ENCODE data around the gene CYP19A1. TPM values are rescaled to one million over a fixed set of nuclear protein-coding genes. Genes with fewer than 3 reads are reported as not detected.

The CYP19A1 gene
- total and polyA plus RNA-seq, 9 of the 15 experiments (the other 6 are each of a cell fraction or from before 2014, with no cell fraction given) = 0.16 to 0.63 (median 0.47) TPM; not detected in 3

GRCh38 chr15:51380999-51381806, 42.8 kb upstream of the CYP19A1 start (continued):
- no peak for TF ChIP-seq GTF3C2 (IDR thresholded peaks at IDR 0.05; ENCODE audit: borderline replicate concordance, extremely low read depth, insufficient read length)
- TF ChIP-seq NONO (IDR thresholded peaks at IDR 0.05; ENCODE audit: low read depth in 2 of 2, low read length in 1 of 2) = no peak
- TF ChIP-seq EGR1 (conservative IDR thresholded peaks at IDR 0.05) = no peak
- no peak for TF ChIP-seq CSDE1 (IDR thresholded peaks at IDR 0.05)
- no peak for TF ChIP-seq ZNF354B (CRISPR knock-in tag; IDR thresholded peaks at IDR 0.05)
- TF ChIP-seq ZNF239 (CRISPR knock-in tag; IDR thresholded peaks at IDR 0.05) = peak; percentile 44; the same call in 1 of the 2 replicates
- TF ChIP-seq DEAF1 (CRISPR knock-in tag; IDR thresholded peaks at IDR 0.05) = peak; percentile 98
- no peak for TF ChIP-seq PHF8 (IDR thresholded peaks at IDR 0.05; ENCODE audit: borderline replicate concordance, low read length)
- no peak for TF ChIP-seq TEAD4 (IDR thresholded peaks at IDR 0.05; ENCODE audit: low read length)
- no peak for TF ChIP-seq TEAD4 (CRISPR knock-in tag; IDR thresholded peaks at IDR 0.05; ENCODE audit: borderline replicate concordance)
- no peak for TF ChIP-seq ZNF311 (CRISPR knock-in tag; IDR thresholded peaks at IDR 0.05)
- TF ChIP-seq ID3 (CRISPR knock-in tag; IDR thresholded peaks at IDR 0.05) = no peak
- 0 out of 2 replicates have a peak, but pooled peaks have one; percentile 23 for TF ChIP-seq ID3 (tag; IDR thresholded peaks at IDR 0.05)
- no peak for TF ChIP-seq ATF6 (CRISPR knock-in tag; IDR thresholded peaks at IDR 0.05)
- TF ChIP-seq YY1 (IDR thresholded peaks at IDR 0.05; ENCODE audit: borderline replicate concordance in 1 of 3, control insufficient read depth in 1 of 3, extremely low read depth in 1 of 3, insufficient read depth in 3 of 3, insufficient read length in 1 of 3, insufficient replicate concordance in 2 of 3, low read depth in 1 of 3, low read length in 2 of 3) = peak in 2 of 3 experiments; percentile 15 to 55
- TF ChIP-seq MXI1 (IDR thresholded peaks at IDR 0.05; ENCODE audit: low read depth, low read length) = no peak
- TF ChIP-seq CC2D1A (IDR thresholded peaks at IDR 0.05) = peak; percentile 72
- no peak for TF ChIP-seq ETS2 (tag; IDR thresholded peaks at IDR 0.05; ENCODE audit: borderline replicate concordance, poor library complexity, severe bottlenecking)
- TF ChIP-seq RAD51 (IDR thresholded peaks at IDR 0.05; ENCODE audit: borderline replicate concordance, low read depth) = no peak
- no peak for TF ChIP-seq TAL1 (IDR thresholded peaks at IDR 0.05)

Measured in K562 (cell line).